GM12878 (cell line): ENCODE results near the gene BMAL1.
"Not testable (repeated sequence)": the region's sequence is repeated elsewhere in the genome, so short reads cannot be mapped to it uniquely, and the experiment has no call there.

ENCODE experiments used
- BCLAF1 ChIP-seq: fragments of 450-650 bp; IDR thresholded peaks from 2 replicates; pipeline ENCODE4 v1.6.1; 2017; ENCODE audit warnings: antibody characterized with exemption, mild to moderate bottlenecking, moderate library complexity
- CTCF ChIP-seq, 3 experiments: IDR thresholded peaks in 2 of 3; conservative IDR thresholded peaks in 1 of 3; 2 replicates each; pipeline ENCODE4 v1.5.1; 2011; ENCODE audit warnings: low read depth in 3 of 3, low read length in 3 of 3, mild to moderate bottlenecking in 3 of 3, control low read depth in 2 of 3, moderate library complexity in 2 of 3, inconsistent platforms in 1 of 3, mixed read lengths in 1 of 3; ENCODE audit not compliant: control insufficient read depth in 2 of 3, insufficient read depth in 1 of 3; ENCODE audit errors: extremely low read depth in 1 of 3
- EP300 ChIP-seq, 2 experiments: fragments of 150-350 bp in 1 of 2; IDR thresholded peaks; 2 replicates each; pipeline ENCODE4 v1.6.1; 2011 to 2012; ENCODE audit warnings: low read depth in 2 of 2, low read length in 2 of 2, borderline replicate concordance in 1 of 2, improper control_type of control experiment in 1 of 2, inconsistent platforms in 1 of 2; ENCODE audit not compliant: control insufficient read depth in 1 of 2
- GABPA ChIP-seq: IDR thresholded peaks from 2 replicates; pipeline ENCODE4 v1.6.1; 2014; ENCODE audit warnings: antibody characterized with exemption, low read depth, mild to moderate bottlenecking, inconsistent platforms
- HCFC1 ChIP-seq: fragments of 150-350 bp; IDR thresholded peaks from 2 replicates; pipeline ENCODE4 v1.6.1; 2014; ENCODE audit warnings: low read length
- MLLT1 ChIP-seq: fragments of 450-650 bp; IDR thresholded peaks from 2 replicates; pipeline ENCODE4 v1.6.1; 2016; ENCODE audit warnings: mild to moderate bottlenecking
- MYB ChIP-seq: fragments of 150-350 bp; IDR thresholded peaks from 2 replicates; pipeline ENCODE4 v1.6.1; 2014; ENCODE audit warnings: mild to moderate bottlenecking, low read depth, low read length, borderline replicate concordance
- NR2F1 ChIP-seq: fragments of 450-650 bp; conservative IDR thresholded peaks from 2 replicates; pipeline ENCODE4 v1.6.1; 2017; ENCODE audit warnings: mild to moderate bottlenecking
- POLR2A ChIP-seq: IDR thresholded peaks from 2 replicates; pipeline ENCODE4 v1.6.1; 2011; ENCODE audit warnings: low read depth, mild to moderate bottlenecking, low read length
- POLR2AphosphoS5 ChIP-seq: IDR thresholded peaks from 2 replicates; pipeline ENCODE4 v1.6.1; 2011; ENCODE audit warnings: mild to moderate bottlenecking, low read length, inconsistent platforms
- RAD21 ChIP-seq: IDR thresholded peaks from 2 replicates; pipeline ENCODE4 v1.6.1; 2011; ENCODE audit warnings: mild to moderate bottlenecking, low read depth, low read length, moderate library complexity; ENCODE audit not compliant: insufficient read depth
- RCOR1 ChIP-seq: conservative IDR thresholded peaks from 2 replicates; pipeline ENCODE4 v1.6.1; 2012; ENCODE audit warnings: low read depth, low read length, improper control_type of control experiment
- ZZZ3 ChIP-seq: IDR thresholded peaks from 2 replicates; pipeline ENCODE4 v1.6.1; 2011; ENCODE audit warnings: low read depth; ENCODE audit not compliant: control insufficient read depth, insufficient read length

- TF ChIP-seq RAD21; POLR2AphosphoS5; EP300 (IDR thresholded peaks at IDR 0.05; ENCODE audit: borderline replicate concordance in 1 of 2, control insufficient read depth in 1 of 2, low read depth in 2 of 2, low read length in 2 of 2); POLR2A; ZZZ3; MLLT1; MYB; BCLAF1; CTCF (IDR thresholded peaks at IDR 0.05 in 2 of 3, conservative IDR thresholded peaks at IDR 0.05 in 1 of 3; ENCODE audit: control insufficient read depth in 2 of 3, extremely low read depth in 1 of 3, insufficient read depth in 1 of 3, low read depth in 3 of 3, low read length in 3 of 3); NR2F1; GABPA; HCFC1; RCOR1: not testable (repeated sequence)
Observed at GRCh38 chr11:13436836-13437235, 159.2 kb downstream of the BMAL1 start.
